ENCODE measurements around the gene KLC1.
"Not testable (repeated sequence)": the region's sequence is repeated elsewhere in the genome, so short reads cannot be mapped to it uniquely, and the experiment has no call there.

KLC1 gene

GRCh38 chr14:103691655-103692054 lies 62.6 kb downstream of the KLC1 start:
- not testable (repeated sequence) for DNase-seq (ENCODE audit: low read depth)

GRCh38 chr14:103692159-103692558 lies 63.1 kb downstream of the KLC1 start:
- DNase-seq (ENCODE audit: low read depth): no peak

GRCh38 chr14:103692871-103693270 lies 63.9 kb downstream of the KLC1 start:
- no peak for DNase-seq (ENCODE audit: low read depth)

GRCh38 chr14:103693515-103693914 lies 64.5 kb downstream of the KLC1 start:
- no peak for DNase-seq (ENCODE audit: low read depth)

- DNase-seq (ENCODE audit: low read depth): no peak
These were observed 65.6 kb downstream of the KLC1 start for GRCh38 chr14:103694572-103695026.

GRCh38 chr14:103695296-103696069 lies 66.5 kb downstream of the KLC1 start:
- no peak for DNase-seq (ENCODE audit: low read depth)

GRCh38 chr14:103696070-103696402 lies 67.0 kb downstream of the KLC1 start:
- DNase-seq (ENCODE audit: low read depth): no peak

- peak; percentile 59 for DNase-seq (ENCODE audit: low read depth)
These were observed 67.6 kb downstream of the KLC1 start for GRCh38 chr14:103696466-103697071.

- no peak for DNase-seq (ENCODE audit: low read depth)
These were observed 68.2 kb downstream of the KLC1 start for GRCh38 chr14:103697206-103697602.

GRCh38 chr14:103697603-103698379 lies 68.8 kb downstream of the KLC1 start:
- DNase-seq (ENCODE audit: low read depth): no peak

- DNase-seq (ENCODE audit: low read depth): no peak
These were observed 69.6 kb downstream of the KLC1 start for GRCh38 chr14:103698380-103699260.

- no peak for DNase-seq (ENCODE audit: low read depth)
These were observed 70.2 kb downstream of the KLC1 start for GRCh38 chr14:103699261-103699661.

- no peak for DNase-seq (ENCODE audit: low read depth)
These were observed 71.1 kb downstream of the KLC1 start for GRCh38 chr14:103699901-103700752.

GRCh38 chr14:103700753-103701490 lies 71.9 kb downstream of the KLC1 start:
- no peak for DNase-seq (ENCODE audit: low read depth)

GRCh38 chr14:103702095-103702494 lies 73.1 kb downstream of the KLC1 start:
- no peak for DNase-seq (ENCODE audit: low read depth)

- DNase-seq (ENCODE audit: low read depth): no peak
These were observed 73.8 kb downstream of the KLC1 start for GRCh38 chr14:103702497-103703432.

- DNase-seq (ENCODE audit: low read depth): no peak
These were observed 74.7 kb downstream of the KLC1 start for GRCh38 chr14:103703433-103704385.

GRCh38 chr14:103704708-103705107 lies 75.7 kb downstream of the KLC1 start:
- DNase-seq (ENCODE audit: low read depth): no peak
